Esophagus squamous epithelium (tissue), 5 donors: ENCODE results near the gene CORO7. TPM values are rescaled to one million over a fixed set of nuclear protein-coding genes. Genes with fewer than 3 reads are reported as not detected.

Experiments used
- DNase-seq: peaks from one replicate; lab custom pipeline; 2025; lab: John Stamatoyannopoulos, UW
- H3K27ac ChIP-seq, 4 donors: fragments of 200-600 bp; sonication (generic); one replicate each; pipeline ENCODE4 v1.5.1; 2016 to 2019; ENCODE audit warnings: mild to moderate bottlenecking in 1 of 4
- H3K27me3 ChIP-seq, 4 donors: fragments of 200-600 bp; sonication (generic); 1 replicate in 3 of 4; 2 replicates in 1 of 4; pipeline versions ENCODE4 v1.5.1 to v1.6.0; 2017 to 2021; ENCODE audit warnings: antibody characterized with exemption in 1 of 4
- H3K36me3 ChIP-seq, 3 donors: fragments of 200-600 bp; sonication (generic); one replicate each; pipeline ENCODE4 v1.5.1; 2016 to 2019
- H3K4me1 ChIP-seq, 3 donors: fragments of 200-600 bp; sonication (generic); one replicate each; pipeline ENCODE4 v1.5.1; 2017 to 2019
- H3K4me3 ChIP-seq, 4 donors: fragments of 200-600 bp; sonication (generic); 1 replicate in 3 of 4; 2 replicates in 1 of 4; pipeline ENCODE4 v1.5.1; 2016 to 2019; ENCODE audit warnings: mild to moderate bottlenecking in 2 of 4, moderate library complexity in 1 of 4
- H3K9me3 ChIP-seq, 3 donors: fragments of 200-600 bp; sonication (generic); one replicate each; pipeline ENCODE4 v1.5.1; 2016 to 2019
- CTCF ChIP-seq, 6 experiments: fragments of 450-650 bp in 4 of 6; fragments of 200-600 bp in 2 of 6; sonication (generic) in 2 of 6; IDR thresholded peaks; one replicate each; pipeline ENCODE4 v1.5.1; 2016 to 2019; ENCODE audit warnings: antibody characterized with exemption in 6 of 6, mild to moderate bottlenecking in 4 of 6, moderate library complexity in 4 of 6
- POLR2A ChIP-seq, 4 donors: fragments of 450-650 bp; IDR thresholded peaks; one replicate each; pipeline ENCODE4 v1.6.1; 2017; ENCODE audit warnings: antibody characterized with exemption in 4 of 4, mild to moderate bottlenecking in 4 of 4, moderate library complexity in 3 of 4
- WGBS, 2 donors: methylation state at CpG; one replicate each; pipeline ENCODE4 v1.1.5; 2018; 5-methylcytosine and 5-hydroxymethylcytosine counted together
- intact Hi-C: fragments of 100-400 bp; cut with DNase I; formaldehyde crosslinking; loops from one replicate; pipeline ENCODE4 v1.15.0; 2022
- total RNA-seq, 4 donors: library from RNA; depleted of rRNA; stranded (reverse); fragments of >200 nt; gene quantifications; one replicate each; pipeline ENCODE4 v1.1.0, GENCODE V29; 2016
- donor health status: DM: yes; HTN: yes; CAD: no.

Gene CORO7
- total RNA-seq, 4 donors from 2014 or later = 15.8 to 25.9 (median 17.8) TPM

GRCh38 chr16:4378999-4379690 is 37.3 kb downstream of the CORO7 start:
- 94 to 97% methylated on average over 6 to 7 of the region's 21 CpGs for WGBS, 2 donors
- Histone ChIP-seq H3K27ac (peak overlapping the region in 3 of 4 donors; percentile 59 to 87 (median 84)), H3K9me3 (no peaks in the 10 kb centered on the region), H3K36me3 (peaks cover 0 to 61% (median 14%) of the 10 kb centered on the region in 3 donors), H3K27me3 (no peaks in the 10 kb centered on the region), H3K4me1 (peaks cover 33 to 73% (median 41%) of the 10 kb centered on the region in 3 donors), H3K4me3 (no peak overlapping the region)
- TF ChIP-seq POLR2A (IDR thresholded peaks at IDR 0.05) (no peak), CTCF (IDR thresholded peaks at IDR 0.05) (no peak)
- DNase-seq = no peak
- intact Hi-C loops = no loop called here

- H3K27me3 ChIP-seq = no peaks in the 10 kb centered on the region
- WGBS, 2 donors = no CpG with 5 or more reads among the region's 15 CpGs
- peaks cover 0 to 51% (median 9%) of the 10 kb centered on the region in 3 donors for H3K36me3 ChIP-seq
- peaks cover 42 to 74% (median 50%) of the 10 kb centered on the region in 3 donors for H3K4me1 ChIP-seq
- peak overlapping the region; percentile 21 to 87 (median 72) for H3K27ac ChIP-seq
- H3K9me3 ChIP-seq = no peaks in the 10 kb centered on the region
- TF ChIP-seq CTCF (IDR thresholded peaks at IDR 0.05) (no peak), POLR2A (IDR thresholded peaks at IDR 0.05) (no peak)
- no peak overlapping the region for H3K4me3 ChIP-seq
- intact Hi-C loops = no loop called here
- no peak for DNase-seq
These were observed 38.2 kb downstream of the CORO7 start for GRCh38 chr16:4378161-4378666.

DNA sequence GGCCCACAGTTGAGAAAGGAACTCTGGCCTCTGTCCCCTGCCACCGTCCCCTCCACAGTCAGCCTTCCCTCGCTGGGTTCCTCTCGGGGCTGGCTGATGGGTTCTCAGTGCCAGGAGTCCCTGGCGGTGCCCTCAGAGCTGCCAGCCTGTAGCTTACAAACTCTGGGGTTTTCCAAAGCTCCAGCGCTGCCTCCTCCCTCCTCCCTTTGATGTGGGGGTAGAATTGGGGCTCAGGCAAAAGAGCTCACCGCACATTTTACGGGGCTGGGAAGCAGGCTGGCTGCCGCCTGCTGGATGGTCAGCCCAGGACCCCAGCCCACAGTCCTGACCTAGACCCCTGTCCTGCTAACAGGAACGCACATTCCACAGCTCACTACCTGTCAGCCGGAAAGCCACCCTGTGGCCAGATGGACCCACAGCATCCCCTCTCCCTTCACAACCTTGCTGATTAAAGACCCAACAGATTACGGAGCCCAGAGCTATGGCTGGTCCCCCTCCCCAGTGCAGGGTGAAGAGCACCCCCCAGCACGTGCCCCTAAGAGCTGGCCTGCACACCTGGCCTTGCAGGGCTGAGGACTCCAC is 38.7 kb downstream of the CORO7 start:
- Histone ChIP-seq H3K4me3 (no peak overlapping the region), H3K36me3 (peaks cover 0 to 46% (median 9%) of the 10 kb centered on the region in 3 donors), H3K4me1 (peaks cover 48 to 80% (median 56%) of the 10 kb centered on the region in 3 donors), H3K27ac (peak overlapping the region; percentile 59 to 87 (median 84)), H3K9me3 (no peaks in the 10 kb centered on the region), H3K27me3 (no peaks in the 10 kb centered on the region)
- peak in 1 of 6 experiments; percentile 12 for TF ChIP-seq CTCF (IDR thresholded peaks at IDR 0.05)
- TF ChIP-seq POLR2A (IDR thresholded peaks at IDR 0.05) = no peak
- 35 to 54% methylated on average over 4 of the region's 12 CpGs for WGBS, 2 donors
- no peak for DNase-seq
- intact Hi-C loops = no loop called here

DNA sequence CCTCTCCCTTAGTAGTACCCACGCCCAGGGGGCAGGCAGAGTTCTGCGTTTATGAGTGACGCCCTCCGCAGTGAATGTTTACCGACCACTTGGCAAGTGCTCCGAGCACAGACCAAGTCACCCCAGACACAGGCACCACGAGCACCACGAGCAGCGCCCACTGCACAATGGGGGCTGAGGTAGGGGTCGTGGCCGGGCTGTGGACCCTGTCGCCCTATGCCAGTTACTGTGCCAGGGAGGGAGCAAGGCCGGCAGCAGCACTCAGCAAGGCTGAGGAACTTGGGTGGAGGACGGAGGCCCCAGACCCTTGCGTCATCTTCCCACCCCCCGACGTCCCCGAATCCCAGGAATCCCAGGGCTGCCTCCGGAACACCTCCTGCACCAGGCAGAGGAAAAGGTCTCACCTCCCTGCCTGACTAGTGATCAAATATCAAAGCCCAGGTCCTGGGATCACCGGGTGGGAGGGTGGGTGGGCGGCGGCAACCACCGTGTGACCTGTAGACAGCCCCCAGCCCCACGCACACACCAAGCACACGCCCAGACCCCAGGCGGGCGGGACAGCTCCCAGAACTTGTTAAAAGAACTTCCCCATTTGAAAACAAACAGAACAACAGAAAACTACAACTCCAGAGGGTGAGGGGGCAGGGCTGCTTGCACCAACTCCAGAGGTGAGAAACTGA is 39.4 kb downstream of the CORO7 start:
- TF ChIP-seq CTCF (IDR thresholded peaks at IDR 0.05) (no peak), POLR2A (IDR thresholded peaks at IDR 0.05) (no peak)
- Histone ChIP-seq H3K4me3 (peak overlapping the region in 2 of 4 donors; percentile 18 to 89), H3K27me3 (no peaks in the 10 kb centered on the region), H3K36me3 (peaks cover 0 to 39% (median 2%) of the 10 kb centered on the region in 3 donors), H3K27ac (peak overlapping the region; percentile 84 to 90 (median 86)), H3K9me3 (no peaks in the 10 kb centered on the region), H3K4me1 (peaks cover 54 to 86% (median 62%) of the 10 kb centered on the region in 3 donors)
- intact Hi-C loops = no loop called here
- DNase-seq = no peak
- WGBS, 2 donors = 40 to 69% methylated on average over 4 to 8 of the region's 27 CpGs
